GM10266 (cell line): Measurements from ENCODE around the gene GSKIP.

Source experiments
- DNase-seq: peaks from one replicate; pipeline ENCODE4 v3.0.0; 2012; ENCODE audit errors: extremely low spot score
- TF ChIP-seq, protein P1 (sequence below): IDR thresholded peaks from 2 replicates; pipeline ENCODE4 v1.5.1; 2012; ENCODE audit warnings: mild to moderate bottlenecking, low read depth; ENCODE audit not compliant: control insufficient read depth, insufficient read depth; ENCODE audit errors: missing control alignments

GSKIP gene

DNA sequence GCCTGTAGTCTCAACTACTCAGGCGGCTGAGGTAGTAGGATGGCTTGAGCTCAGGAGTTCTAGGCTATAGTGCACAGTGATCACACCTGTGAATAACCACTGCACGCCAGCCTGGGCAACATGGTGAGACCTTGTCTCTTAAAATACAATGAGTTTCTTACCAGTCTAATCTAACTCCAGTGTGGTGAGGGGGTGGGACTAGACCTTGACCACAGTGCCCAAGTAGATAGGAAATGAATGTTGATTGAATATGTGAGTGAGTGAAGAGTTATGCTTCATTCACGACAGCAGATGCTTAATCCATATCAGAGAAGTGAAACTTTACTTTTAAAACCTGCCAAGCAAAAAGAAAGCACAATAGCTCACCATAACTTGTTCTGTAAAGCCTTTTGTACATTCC is 17.4 kb downstream of the GSKIP start:
- no peak for DNase-seq
- TF ChIP-seq, protein P1, sequence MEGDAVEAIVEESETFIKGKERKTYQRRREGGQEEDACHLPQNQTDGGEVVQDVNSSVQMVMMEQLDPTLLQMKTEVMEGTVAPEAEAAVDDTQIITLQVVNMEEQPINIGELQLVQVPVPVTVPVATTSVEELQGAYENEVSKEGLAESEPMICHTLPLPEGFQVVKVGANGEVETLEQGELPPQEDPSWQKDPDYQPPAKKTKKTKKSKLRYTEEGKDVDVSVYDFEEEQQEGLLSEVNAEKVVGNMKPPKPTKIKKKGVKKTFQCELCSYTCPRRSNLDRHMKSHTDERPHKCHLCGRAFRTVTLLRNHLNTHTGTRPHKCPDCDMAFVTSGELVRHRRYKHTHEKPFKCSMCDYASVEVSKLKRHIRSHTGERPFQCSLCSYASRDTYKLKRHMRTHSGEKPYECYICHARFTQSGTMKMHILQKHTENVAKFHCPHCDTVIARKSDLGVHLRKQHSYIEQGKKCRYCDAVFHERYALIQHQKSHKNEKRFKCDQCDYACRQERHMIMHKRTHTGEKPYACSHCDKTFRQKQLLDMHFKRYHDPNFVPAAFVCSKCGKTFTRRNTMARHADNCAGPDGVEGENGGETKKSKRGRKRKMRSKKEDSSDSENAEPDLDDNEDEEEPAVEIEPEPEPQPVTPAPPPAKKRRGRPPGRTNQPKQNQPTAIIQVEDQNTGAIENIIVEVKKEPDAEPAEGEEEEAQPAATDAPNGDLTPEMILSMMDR, result no peak

DNA sequence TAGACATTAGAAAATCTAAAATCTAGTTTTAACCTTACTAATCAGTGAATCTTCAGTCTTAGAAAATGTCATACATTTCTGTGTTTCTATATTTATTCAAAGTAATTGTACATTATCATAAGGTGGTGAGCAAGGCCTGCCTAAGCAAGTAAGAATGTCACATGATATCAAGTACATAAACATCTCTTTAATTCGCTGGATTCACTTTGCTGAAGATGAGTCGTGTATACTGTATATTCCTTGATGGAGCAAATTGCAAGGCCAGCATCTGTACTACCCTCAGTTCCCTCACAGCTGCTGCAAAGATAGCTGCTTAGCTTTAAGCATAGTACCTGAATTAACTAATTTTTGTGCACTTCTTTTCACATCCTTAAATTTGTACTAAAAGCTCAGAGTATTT is 20.1 kb downstream of the GSKIP start:
- no peak for DNase-seq
- TF ChIP-seq, protein P1, result no peak

DNA sequence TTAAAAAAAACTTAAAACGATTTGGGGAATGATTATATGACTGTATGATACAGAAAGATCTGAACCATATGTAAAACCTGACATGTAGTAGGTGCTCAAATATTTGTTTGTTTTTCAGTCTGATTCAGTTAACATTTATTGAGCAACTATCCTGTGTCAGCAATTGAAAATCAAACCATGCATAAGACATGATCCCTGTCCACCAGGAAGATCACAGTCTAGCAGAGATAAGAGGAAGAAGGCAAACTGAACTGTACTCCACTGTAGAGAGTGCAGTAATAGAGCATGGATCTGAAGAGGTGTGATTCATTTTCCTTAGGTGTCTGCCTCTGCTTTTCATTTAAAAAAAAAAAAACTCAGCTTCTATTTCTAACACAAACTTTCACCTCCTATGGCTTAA is 20.7 kb downstream of the GSKIP start:
- DNase-seq, result no peak
- TF ChIP-seq, protein P1, result no peak

DNA sequence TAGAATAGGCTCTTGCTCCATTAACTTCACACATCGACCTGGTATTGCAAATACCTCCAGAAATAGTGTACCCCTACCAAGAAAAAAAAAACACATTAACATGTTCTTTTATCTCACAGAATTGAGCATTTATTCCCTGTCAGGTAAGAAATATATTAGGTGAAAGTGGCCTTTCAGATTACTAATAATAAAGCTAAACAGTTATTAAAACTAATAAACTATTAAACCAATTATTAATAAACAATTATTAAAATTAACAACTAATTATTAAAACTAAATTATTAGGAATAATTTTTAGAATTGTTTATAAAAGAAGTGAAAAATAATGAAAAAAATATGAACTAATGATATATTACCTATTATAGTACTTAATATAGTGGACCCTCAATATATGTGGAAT is 21.4 kb downstream of the GSKIP start:
- DNase-seq, result no peak
- TF ChIP-seq, protein P1, result no peak

DNA sequence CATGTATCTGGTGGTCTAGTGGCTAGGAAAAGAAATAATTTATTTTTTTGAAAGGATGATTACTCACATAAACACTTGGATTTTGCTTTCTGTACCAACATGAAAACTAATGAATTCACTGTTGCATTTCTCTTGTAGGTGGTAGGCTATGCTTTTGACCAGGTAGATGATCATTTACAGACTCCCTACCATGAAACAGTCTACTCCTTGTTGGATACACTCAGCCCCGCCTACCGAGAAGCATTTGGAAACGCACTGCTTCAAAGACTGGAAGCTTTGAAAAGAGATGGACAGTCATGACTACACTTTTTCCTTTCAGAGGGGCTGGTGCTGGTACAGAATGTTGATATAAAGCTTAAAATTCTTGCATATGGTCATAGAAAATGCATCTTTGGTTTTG is 22.1 kb downstream of the GSKIP start:
- DNase-seq, result no peak
- TF ChIP-seq, protein P1, result no peak

DNA sequence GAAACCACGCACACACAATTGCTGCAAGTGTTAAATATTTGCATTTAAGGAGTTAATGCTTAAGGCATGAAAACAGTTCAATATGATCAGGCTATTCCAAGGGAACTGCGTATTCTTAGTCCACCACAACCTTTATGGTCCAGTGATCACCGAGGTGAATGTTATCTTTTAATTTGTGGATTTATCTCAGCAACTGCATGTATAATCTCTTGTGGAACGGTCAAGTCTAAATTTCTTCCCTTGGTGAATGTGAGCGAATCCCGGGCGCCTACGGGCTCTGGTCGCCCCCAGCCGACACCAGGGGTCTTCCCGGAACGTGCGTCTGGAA is 27.6 kb downstream of the GSKIP start:
- DNase-seq, result no peak
- TF ChIP-seq, protein P1, result no peak

DNA sequence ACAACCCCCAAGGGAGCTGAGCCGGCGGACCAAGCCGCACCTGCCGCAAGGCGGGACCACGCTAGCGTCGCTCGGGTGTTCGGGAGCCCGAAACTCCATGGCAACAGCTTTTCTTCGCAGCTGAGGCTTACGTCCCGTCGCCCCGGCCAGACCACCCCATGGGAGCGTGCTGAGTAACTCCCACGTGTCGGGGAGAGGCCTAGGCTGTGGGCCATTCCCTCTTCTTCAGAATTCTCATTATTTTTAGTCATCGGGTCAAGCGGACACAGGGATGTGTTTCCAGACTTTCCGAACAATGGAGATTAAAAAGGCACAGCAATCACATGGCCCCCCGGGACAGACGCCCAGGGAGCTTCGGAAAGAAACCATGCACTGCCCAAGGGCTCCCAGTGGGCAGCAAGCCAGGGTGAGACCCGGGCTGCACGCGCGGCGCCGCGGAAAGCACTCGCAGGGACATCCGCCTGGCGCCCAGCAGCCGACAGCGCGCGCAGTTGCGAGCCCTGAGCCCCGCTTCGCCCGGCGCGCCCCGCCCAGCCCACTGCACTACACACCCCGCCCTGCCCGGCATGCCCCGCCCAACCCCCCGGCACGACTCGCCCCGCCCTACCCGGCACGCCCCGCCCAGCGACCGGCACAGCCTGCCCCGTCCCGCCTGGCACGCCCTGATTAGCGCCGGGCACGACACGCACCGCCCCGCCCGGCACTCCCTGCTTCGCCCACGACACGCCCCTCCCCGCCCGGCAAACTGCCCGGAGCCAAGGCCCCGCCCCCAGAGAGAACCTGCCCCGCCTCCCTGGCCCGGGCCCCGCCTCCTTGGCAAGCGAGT is 28.2 kb downstream of the GSKIP start:
- TF ChIP-seq, protein P1, result no peak
- peak; percentile 98 for DNase-seq
